Measurements from ENCODE around the gene IQSEC3.

The IQSEC3 gene

GRCh38 chr12:115960-116915 is 49.7 kb downstream of the IQSEC3 start:
- Histone ChIP-seq H3K27ac (ENCODE audit: low read depth, low read length) (no peak overlapping the region), H3K4me1 (ENCODE audit: insufficient read depth, low read length) (no peaks in the 10 kb centered on the region), H3K36me3 (ENCODE audit: insufficient read depth, low read length) (no peaks in the 10 kb centered on the region), H3K9ac (ENCODE audit: low read depth, low read length) (no peak overlapping the region), H3K27me3 (ENCODE audit: insufficient read depth, low read length) (no peaks in the 10 kb centered on the region), H3K4me3 (ENCODE audit: low read length) (no peak overlapping the region), H3K9me3 (ENCODE audit: insufficient read depth, low read depth, low read length) (no peaks in the 10 kb centered on the region)
- 84% methylated on average over 19 of the region's 19 CpGs for WGBS

GRCh38 chr12:117311-117710 is 50.7 kb downstream of the IQSEC3 start:
- no peak overlapping the region for H3K4me3 ChIP-seq (ENCODE audit: low read length)
- no peaks in the 10 kb centered on the region for H3K4me1 ChIP-seq (ENCODE audit: insufficient read depth, low read length)
- H3K27me3 ChIP-seq (ENCODE audit: insufficient read depth, low read length): no peaks in the 10 kb centered on the region
- no peaks in the 10 kb centered on the region for H3K36me3 ChIP-seq (ENCODE audit: insufficient read depth, low read length)
- H3K27ac ChIP-seq (ENCODE audit: low read depth, low read length): no peak overlapping the region
- no peaks in the 10 kb centered on the region for H3K9me3 ChIP-seq (ENCODE audit: insufficient read depth, low read depth, low read length)
- WGBS: 89% methylated on average over 7 of the region's 7 CpGs
- H3K9ac ChIP-seq (ENCODE audit: low read depth, low read length): no peak overlapping the region

DNA sequence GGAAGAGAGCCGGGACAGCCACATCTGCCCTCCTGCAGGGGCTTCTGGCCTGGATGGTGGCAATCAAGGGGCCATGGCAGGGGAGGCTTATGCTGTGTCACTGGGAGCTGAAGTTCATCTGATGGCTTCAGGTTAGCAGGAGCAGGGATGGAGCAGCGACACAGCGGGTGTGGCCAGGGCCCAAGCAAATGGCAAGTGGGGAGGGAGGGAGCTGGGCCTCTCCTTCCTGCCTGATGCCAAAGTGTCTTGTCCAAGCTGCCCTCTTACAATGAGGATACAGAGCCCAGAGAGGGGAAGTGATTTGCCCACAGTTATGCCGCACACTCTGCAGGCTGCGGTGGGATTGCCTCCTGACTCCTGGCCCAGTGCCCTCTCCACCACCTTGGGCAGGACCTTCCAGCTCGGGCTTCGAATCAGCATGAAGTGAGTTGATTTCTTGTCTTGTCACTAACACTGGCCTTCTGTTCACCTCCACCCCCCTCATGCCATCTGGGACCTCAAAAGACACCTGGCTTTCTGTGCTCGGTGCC is 51.3 kb downstream of the IQSEC3 start:
- Histone ChIP-seq H3K4me3 (ENCODE audit: low read length) (no peak overlapping the region), H3K27me3 (ENCODE audit: insufficient read depth, low read length) (no peaks in the 10 kb centered on the region), H3K4me1 (ENCODE audit: insufficient read depth, low read length) (no peaks in the 10 kb centered on the region), H3K9ac (ENCODE audit: low read depth, low read length) (no peak overlapping the region), H3K27ac (ENCODE audit: low read depth, low read length) (no peak overlapping the region), H3K9me3 (ENCODE audit: insufficient read depth, low read depth, low read length) (no peaks in the 10 kb centered on the region), H3K36me3 (ENCODE audit: insufficient read depth, low read length) (no peaks in the 10 kb centered on the region)
- WGBS: 92% methylated on average over 8 of the region's 8 CpGs

DNA sequence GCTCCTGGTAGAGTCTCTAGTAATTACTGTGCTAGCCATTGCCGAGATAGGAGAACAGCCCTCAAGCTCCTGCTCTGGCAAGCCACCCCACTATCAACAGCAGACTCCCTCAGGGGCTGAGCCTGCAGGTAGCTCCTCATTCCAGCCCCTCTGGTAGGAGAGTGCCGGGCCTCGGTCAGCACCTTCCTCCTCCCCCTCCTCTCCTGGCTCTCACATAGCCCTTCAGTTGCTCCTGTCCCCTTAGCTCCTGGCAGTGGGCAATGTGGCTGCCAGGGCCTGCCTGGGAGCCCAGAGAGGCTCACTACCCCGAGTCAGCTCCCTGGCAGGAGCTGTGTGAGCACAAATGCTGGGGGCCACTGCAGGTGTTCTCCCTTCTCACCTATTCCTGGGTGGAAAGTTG is 52.0 kb downstream of the IQSEC3 start:
- Histone ChIP-seq H3K4me1 (ENCODE audit: insufficient read depth, low read length) (no peaks in the 10 kb centered on the region), H3K36me3 (ENCODE audit: insufficient read depth, low read length) (no peaks in the 10 kb centered on the region), H3K4me3 (ENCODE audit: low read length) (no peak overlapping the region), H3K27ac (ENCODE audit: low read depth, low read length) (no peak overlapping the region), H3K27me3 (ENCODE audit: insufficient read depth, low read length) (no peaks in the 10 kb centered on the region), H3K9me3 (ENCODE audit: insufficient read depth, low read depth, low read length) (no peaks in the 10 kb centered on the region), H3K9ac (ENCODE audit: low read depth, low read length) (no peak overlapping the region)
- WGBS: 87% methylated on average over 4 of the region's 4 CpGs

DNA sequence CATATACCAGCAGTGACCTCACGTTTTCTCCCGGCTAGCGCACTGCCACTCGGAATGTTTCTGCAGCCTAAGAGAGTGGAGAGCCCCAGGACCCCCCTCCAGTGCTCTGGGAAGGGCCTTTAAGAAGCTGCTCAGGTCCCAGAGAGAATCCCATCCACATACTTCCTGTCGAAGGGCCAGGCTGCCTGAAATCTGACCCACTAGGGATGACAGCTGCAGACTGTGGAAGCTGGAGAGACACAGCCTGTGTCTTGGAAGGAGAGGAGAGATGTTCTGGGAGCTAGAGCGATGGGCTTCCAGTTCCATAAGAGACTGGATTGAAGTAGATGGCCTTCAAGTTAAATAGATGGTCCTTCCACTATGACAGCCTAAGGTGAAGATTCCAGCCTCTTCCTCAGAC is 54.4 kb downstream of the IQSEC3 start:
- Histone ChIP-seq H3K27me3 (ENCODE audit: insufficient read depth, low read length) (no peaks in the 10 kb centered on the region), H3K4me1 (ENCODE audit: insufficient read depth, low read length) (no peaks in the 10 kb centered on the region), H3K27ac (ENCODE audit: low read depth, low read length) (no peak overlapping the region), H3K36me3 (ENCODE audit: insufficient read depth, low read length) (no peaks in the 10 kb centered on the region), H3K4me3 (ENCODE audit: low read length) (no peak overlapping the region), H3K9ac (ENCODE audit: low read depth, low read length) (no peak overlapping the region), H3K9me3 (ENCODE audit: insufficient read depth, low read depth, low read length) (no peaks in the 10 kb centered on the region)
- 62% methylated on average over 6 of the region's 6 CpGs for WGBS

GRCh38 chr12:121647-122046 is 55.1 kb downstream of the IQSEC3 start:
- Histone ChIP-seq H3K4me3 (ENCODE audit: low read length) (no peak overlapping the region), H3K27me3 (ENCODE audit: insufficient read depth, low read length) (no peaks in the 10 kb centered on the region), H3K36me3 (ENCODE audit: insufficient read depth, low read length) (no peaks in the 10 kb centered on the region), H3K9me3 (ENCODE audit: insufficient read depth, low read depth, low read length) (no peaks in the 10 kb centered on the region), H3K9ac (ENCODE audit: low read depth, low read length) (no peak overlapping the region), H3K27ac (ENCODE audit: low read depth, low read length) (no peak overlapping the region), H3K4me1 (ENCODE audit: insufficient read depth, low read length) (no peaks in the 10 kb centered on the region)
- 79% methylated on average over 11 of the region's 11 CpGs for WGBS

GRCh38 chr12:125075-125474 is 58.5 kb downstream of the IQSEC3 start:
- H3K4me3 ChIP-seq (ENCODE audit: low read length): no peak overlapping the region
- no peaks in the 10 kb centered on the region for H3K9me3 ChIP-seq (ENCODE audit: insufficient read depth, low read depth, low read length)
- 92% methylated on average over 7 of the region's 7 CpGs for WGBS
- H3K9ac ChIP-seq (ENCODE audit: low read depth, low read length): no peak overlapping the region
- no peaks in the 10 kb centered on the region for H3K4me1 ChIP-seq (ENCODE audit: insufficient read depth, low read length)
- no peak overlapping the region for H3K27ac ChIP-seq (ENCODE audit: low read depth, low read length)
- H3K36me3 ChIP-seq (ENCODE audit: insufficient read depth, low read length): no peaks in the 10 kb centered on the region
- no peaks in the 10 kb centered on the region for H3K27me3 ChIP-seq (ENCODE audit: insufficient read depth, low read length)

DNA sequence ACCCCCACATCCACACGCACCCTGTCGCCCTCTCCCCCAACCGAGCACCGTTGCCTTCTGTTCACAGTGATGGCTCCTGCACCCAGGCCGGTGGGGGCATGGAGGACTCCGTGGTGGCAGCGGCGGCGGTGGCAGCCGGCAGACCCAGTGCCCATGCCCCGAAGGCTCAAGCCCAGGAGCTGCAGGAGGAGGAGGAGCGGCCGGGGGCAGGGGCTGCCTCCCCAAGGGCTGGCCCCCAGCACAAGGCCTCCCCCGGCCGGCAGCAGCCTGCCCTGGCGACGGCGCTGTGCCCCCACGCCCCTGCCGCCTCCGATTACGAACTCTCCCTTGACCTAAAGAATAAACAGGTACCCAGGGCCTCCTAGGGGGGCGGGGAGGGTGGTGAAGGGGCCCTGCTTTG is 59.0 kb downstream of the IQSEC3 start:
- H3K27me3 ChIP-seq (ENCODE audit: insufficient read depth, low read length): no peaks in the 10 kb centered on the region
- H3K9me3 ChIP-seq (ENCODE audit: insufficient read depth, low read depth, low read length): no peaks in the 10 kb centered on the region
- H3K27ac ChIP-seq (ENCODE audit: low read depth, low read length): no peak overlapping the region
- no peak overlapping the region for H3K9ac ChIP-seq (ENCODE audit: low read depth, low read length)
- 91% methylated on average over 23 of the region's 23 CpGs for WGBS
- H3K36me3 ChIP-seq (ENCODE audit: insufficient read depth, low read length): no peaks in the 10 kb centered on the region
- H3K4me3 ChIP-seq (ENCODE audit: low read length): no peak overlapping the region
- no peaks in the 10 kb centered on the region for H3K4me1 ChIP-seq (ENCODE audit: insufficient read depth, low read length)

DNA sequence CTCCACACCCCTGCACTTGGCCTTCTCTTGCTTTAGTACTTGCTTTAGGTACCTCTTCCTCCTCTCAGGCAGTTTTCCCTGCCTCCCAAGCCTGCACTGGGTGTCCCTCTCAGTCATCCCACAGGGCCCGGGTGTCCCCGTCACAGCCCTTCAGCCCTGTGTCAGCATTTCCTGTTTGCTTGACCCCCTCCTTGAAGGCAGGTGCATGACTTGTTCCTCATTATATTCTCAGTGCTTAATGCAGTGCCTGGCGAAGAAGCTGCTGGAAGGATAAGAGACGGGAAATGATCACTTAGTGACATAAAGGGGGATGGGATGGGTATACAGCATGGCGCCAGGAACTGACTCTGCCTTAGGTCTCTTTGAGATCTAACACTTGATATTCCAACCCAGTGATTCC is 61.5 kb downstream of the IQSEC3 start:
- H3K27ac ChIP-seq (ENCODE audit: low read depth, low read length): no peak overlapping the region
- H3K27me3 ChIP-seq (ENCODE audit: insufficient read depth, low read length): no peaks in the 10 kb centered on the region
- no peak overlapping the region for H3K4me3 ChIP-seq (ENCODE audit: low read length)
- H3K9ac ChIP-seq (ENCODE audit: low read depth, low read length): no peak overlapping the region
- H3K9me3 ChIP-seq (ENCODE audit: insufficient read depth, low read depth, low read length): no peaks in the 10 kb centered on the region
- WGBS: 95% methylated on average over 5 of the region's 5 CpGs
- H3K36me3 ChIP-seq (ENCODE audit: insufficient read depth, low read length): no peaks in the 10 kb centered on the region
- H3K4me1 ChIP-seq (ENCODE audit: insufficient read depth, low read length): no peaks in the 10 kb centered on the region

DNA sequence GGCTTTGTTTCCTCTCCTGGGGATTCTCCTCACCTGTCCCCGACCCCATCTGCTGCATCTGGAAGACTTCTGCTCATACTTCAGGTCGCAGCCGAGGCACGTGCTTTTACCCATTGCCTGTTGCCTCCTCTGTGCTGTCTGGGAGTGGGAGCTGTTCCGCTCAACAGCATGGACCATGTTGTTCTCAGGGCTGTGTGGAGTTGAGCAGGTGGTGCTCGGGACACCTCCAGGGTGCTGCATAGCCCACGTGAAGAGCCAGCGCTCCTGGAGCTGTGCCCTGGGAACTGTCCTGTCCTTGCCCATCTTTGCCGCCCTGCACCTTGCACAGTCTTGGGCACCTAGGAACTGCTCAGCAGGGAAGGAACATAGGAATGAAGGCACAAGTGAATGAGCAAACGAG is 62.4 kb downstream of the IQSEC3 start:
- Histone ChIP-seq H3K27me3 (ENCODE audit: insufficient read depth, low read length) (no peaks in the 10 kb centered on the region), H3K36me3 (ENCODE audit: insufficient read depth, low read length) (no peaks in the 10 kb centered on the region), H3K4me3 (ENCODE audit: low read length) (no peak overlapping the region), H3K9ac (ENCODE audit: low read depth, low read length) (no peak overlapping the region), H3K9me3 (ENCODE audit: insufficient read depth, low read depth, low read length) (no peaks in the 10 kb centered on the region), H3K27ac (ENCODE audit: low read depth, low read length) (no peak overlapping the region), H3K4me1 (ENCODE audit: insufficient read depth, low read length) (no peaks in the 10 kb centered on the region)
- WGBS: 80% methylated on average over 10 of the region's 10 CpGs

DNA sequence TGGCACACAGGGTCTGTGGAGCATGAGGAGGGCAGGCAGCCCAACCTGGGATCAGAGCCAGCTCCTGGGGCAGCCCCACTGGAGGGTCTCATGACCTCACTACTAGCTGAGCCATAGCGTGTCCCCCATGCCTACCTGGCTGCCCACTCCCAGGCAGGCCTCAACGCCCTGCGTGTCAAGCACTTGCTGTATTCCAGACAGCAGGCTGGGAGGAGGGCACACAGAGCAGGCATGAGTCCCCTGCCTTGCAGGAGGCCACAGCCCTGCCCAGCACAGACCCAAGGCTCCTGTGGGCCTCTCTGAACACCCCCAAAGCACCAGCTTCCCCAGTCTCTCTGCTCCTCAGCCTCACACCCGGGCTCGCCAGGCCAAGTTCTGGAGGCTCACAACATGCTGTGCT is 64.0 kb downstream of the IQSEC3 start:
- Histone ChIP-seq H3K9me3 (ENCODE audit: insufficient read depth, low read depth, low read length) (no peaks in the 10 kb centered on the region), H3K36me3 (ENCODE audit: insufficient read depth, low read length) (no peaks in the 10 kb centered on the region), H3K4me3 (ENCODE audit: low read length) (no peak overlapping the region), H3K27ac (ENCODE audit: low read depth, low read length) (no peak overlapping the region), H3K27me3 (ENCODE audit: insufficient read depth, low read length) (no peaks in the 10 kb centered on the region), H3K4me1 (ENCODE audit: insufficient read depth, low read length) (no peaks in the 10 kb centered on the region), H3K9ac (ENCODE audit: low read depth, low read length) (no peak overlapping the region)
- WGBS: 97% methylated on average over 5 of the region's 5 CpGs

Data from HUES64 (cell line).